Measurements from ENCODE around the gene FHIT. TPM values are rescaled to one million over a fixed set of nuclear protein-coding genes. Genes with fewer than 3 reads are reported as not detected.

Gene FHIT
- total and polyA plus RNA-seq, 7 donors: 0.98 to 10.4 (median 4.0) TPM

DNA sequence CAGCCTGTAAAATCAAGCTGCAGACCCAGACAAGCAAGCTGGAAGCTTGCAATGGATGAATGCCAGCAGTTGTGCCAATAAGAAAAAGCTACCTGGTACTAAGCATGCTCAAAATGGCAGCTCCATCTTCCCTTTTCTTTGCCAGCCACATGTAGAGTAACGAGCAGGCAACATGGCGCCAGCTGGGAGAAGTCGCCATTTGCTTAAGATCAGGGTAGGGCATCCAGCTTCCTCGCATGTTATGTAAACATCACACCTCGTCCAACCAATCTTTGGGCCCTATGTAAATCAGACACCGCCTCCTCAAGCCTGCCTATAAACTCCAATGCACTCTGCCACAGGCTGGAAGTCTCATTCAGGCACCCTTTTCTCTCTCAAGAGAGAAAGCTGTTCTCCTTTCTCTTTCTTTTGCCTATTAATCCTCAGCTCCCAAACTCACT lies 973.9 kb downstream of the FHIT start:
- 93 to 96% (median 96%) methylated on average over 6 of the region's 6 CpGs for WGBS, 3 donors
- no peak overlapping the region for H3K27ac ChIP-seq
- no peak overlapping the region for H3K4me3 ChIP-seq
- no peaks in the 10 kb centered on the region for H3K9me3 ChIP-seq
- ATAC-seq (no peak), DNase-seq (no peak)
- no peaks in the 10 kb centered on the region for H3K36me3 ChIP-seq (ENCODE audit: insufficient read depth in 1 of 2, low read depth in 1 of 2)
- intact Hi-C loops (cut with DNase I): no loop called here
- no peaks in the 10 kb centered on the region for H3K4me1 ChIP-seq
- TF ChIP-seq, protein P1, sequence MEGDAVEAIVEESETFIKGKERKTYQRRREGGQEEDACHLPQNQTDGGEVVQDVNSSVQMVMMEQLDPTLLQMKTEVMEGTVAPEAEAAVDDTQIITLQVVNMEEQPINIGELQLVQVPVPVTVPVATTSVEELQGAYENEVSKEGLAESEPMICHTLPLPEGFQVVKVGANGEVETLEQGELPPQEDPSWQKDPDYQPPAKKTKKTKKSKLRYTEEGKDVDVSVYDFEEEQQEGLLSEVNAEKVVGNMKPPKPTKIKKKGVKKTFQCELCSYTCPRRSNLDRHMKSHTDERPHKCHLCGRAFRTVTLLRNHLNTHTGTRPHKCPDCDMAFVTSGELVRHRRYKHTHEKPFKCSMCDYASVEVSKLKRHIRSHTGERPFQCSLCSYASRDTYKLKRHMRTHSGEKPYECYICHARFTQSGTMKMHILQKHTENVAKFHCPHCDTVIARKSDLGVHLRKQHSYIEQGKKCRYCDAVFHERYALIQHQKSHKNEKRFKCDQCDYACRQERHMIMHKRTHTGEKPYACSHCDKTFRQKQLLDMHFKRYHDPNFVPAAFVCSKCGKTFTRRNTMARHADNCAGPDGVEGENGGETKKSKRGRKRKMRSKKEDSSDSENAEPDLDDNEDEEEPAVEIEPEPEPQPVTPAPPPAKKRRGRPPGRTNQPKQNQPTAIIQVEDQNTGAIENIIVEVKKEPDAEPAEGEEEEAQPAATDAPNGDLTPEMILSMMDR (IDR thresholded peaks at IDR 0.05): no peak
- no peaks in the 10 kb centered on the region for H3K27me3 ChIP-seq (ENCODE audit: insufficient read depth in 3 of 3, low read length in 2 of 3)

DNA sequence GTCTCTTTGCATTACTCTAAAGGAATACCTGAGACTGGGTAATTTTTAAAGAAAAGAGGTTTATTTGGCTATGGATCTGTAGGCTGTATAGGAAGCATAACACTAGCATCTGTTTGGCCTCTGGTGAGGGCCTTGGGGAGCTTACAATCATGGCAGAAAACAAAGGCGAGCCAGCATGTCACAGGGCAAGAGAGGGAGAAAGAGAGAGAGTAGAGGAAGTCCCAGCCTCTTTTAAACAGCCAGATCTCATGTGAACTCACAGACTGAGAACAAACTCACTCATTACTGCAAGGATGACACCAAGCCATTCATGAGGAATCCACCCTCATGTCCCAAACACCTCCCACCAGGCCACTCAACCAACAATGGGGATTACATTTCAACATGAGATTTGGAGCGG lies 974.6 kb downstream of the FHIT start:
- WGBS, 3 donors: 64 to 92% (median 89%) methylated on average over 2 of the region's 2 CpGs
- Histone ChIP-seq H3K4me3 (no peak overlapping the region), H3K36me3 (ENCODE audit: insufficient read depth in 1 of 2, low read depth in 1 of 2) (no peaks in the 10 kb centered on the region), H3K27ac (no peak overlapping the region), H3K9me3 (no peaks in the 10 kb centered on the region), H3K4me1 (no peaks in the 10 kb centered on the region), H3K27me3 (ENCODE audit: insufficient read depth in 3 of 3, low read length in 2 of 3) (no peaks in the 10 kb centered on the region)
- intact Hi-C loops (cut with DNase I): no loop called here
- TF ChIP-seq, protein P1 (IDR thresholded peaks at IDR 0.05): no peak
- ATAC-seq (no peak), DNase-seq (no peak)

DNA sequence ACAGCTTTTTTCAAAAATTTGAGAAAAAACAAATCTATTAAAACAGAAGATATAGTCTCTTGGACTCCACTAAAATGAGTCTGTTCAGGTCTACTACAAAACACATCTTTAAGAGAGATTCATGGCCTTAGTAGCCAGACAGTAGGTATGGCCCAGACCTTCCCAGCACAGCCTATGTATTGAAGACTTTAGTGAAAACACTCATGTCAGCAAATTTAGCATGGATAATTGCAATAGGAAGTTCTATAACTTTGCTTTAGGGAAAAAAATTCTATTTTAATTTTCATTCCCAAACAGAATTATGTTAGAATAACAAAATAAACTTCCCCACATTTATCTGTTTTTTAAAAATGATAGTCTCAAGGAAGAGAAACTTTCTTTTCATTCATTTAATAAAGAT lies 976.6 kb downstream of the FHIT start:
- H3K4me1 ChIP-seq: no peaks in the 10 kb centered on the region
- H3K36me3 ChIP-seq (ENCODE audit: insufficient read depth in 1 of 2, low read depth in 1 of 2): no peaks in the 10 kb centered on the region
- no peaks in the 10 kb centered on the region for H3K9me3 ChIP-seq
- ATAC-seq: no peak
- H3K27ac ChIP-seq: no peak overlapping the region
- DNase-seq: no peak
- H3K27me3 ChIP-seq (ENCODE audit: insufficient read depth in 3 of 3, low read length in 2 of 3): no peaks in the 10 kb centered on the region
- intact Hi-C loops (cut with DNase I): no loop called here
- TF ChIP-seq, protein P1 (IDR thresholded peaks at IDR 0.05): no peak
- no peak overlapping the region for H3K4me3 ChIP-seq

- Histone ChIP-seq H3K27me3 (ENCODE audit: insufficient read depth in 3 of 3, low read length in 2 of 3) (no peaks in the 10 kb centered on the region), H3K9me3 (no peaks in the 10 kb centered on the region), H3K4me1 (no peaks in the 10 kb centered on the region), H3K4me3 (no peak overlapping the region), H3K36me3 (ENCODE audit: insufficient read depth in 1 of 2, low read depth in 1 of 2) (no peaks in the 10 kb centered on the region), H3K27ac (no peak overlapping the region)
- TF ChIP-seq, protein P1 (IDR thresholded peaks at IDR 0.05): no peak
- DNase-seq (no peak), ATAC-seq (no peak)
- 90 to 95% (median 93%) methylated on average over 2 of the region's 2 CpGs for WGBS, 3 donors
- intact Hi-C loops (cut with DNase I): no loop called here
Observed at GRCh38 chr3:60274098-60274497, 977.2 kb downstream of the FHIT start.

DNA sequence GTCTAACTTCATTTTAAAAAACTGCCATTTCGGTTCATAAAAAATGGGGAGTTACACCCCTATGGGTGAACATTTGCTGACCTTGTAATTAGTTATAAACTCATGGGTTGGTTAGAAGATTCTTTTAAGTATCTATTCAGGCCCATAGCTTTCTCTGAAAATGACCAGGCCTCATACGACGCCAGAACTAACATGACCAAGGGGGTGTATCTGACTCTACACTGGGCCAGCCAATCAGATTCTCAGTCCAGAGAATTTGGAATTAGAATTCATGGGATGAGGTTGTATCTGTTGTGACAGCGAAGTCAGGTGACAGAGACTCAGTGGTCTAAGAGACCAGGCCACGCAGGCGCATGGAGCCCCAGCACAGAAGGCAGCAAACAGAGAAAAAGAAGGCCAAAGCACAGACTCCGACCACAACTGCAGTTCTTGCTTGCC lies 981.4 kb downstream of the FHIT start:
- DNase-seq (no peak), ATAC-seq (no peak)
- H3K4me1 ChIP-seq: no peaks in the 10 kb centered on the region
- WGBS, 3 donors: 87 to 97% (median 93%) methylated on average over 7 of the region's 7 CpGs
- H3K9me3 ChIP-seq: no peaks in the 10 kb centered on the region
- no peaks in the 10 kb centered on the region for H3K27me3 ChIP-seq (ENCODE audit: insufficient read depth in 3 of 3, low read length in 2 of 3)
- H3K4me3 ChIP-seq: no peak overlapping the region
- TF ChIP-seq, protein P1 (IDR thresholded peaks at IDR 0.05): no peak
- intact Hi-C loops (cut with DNase I): no loop called here
- no peak overlapping the region for H3K27ac ChIP-seq
- H3K36me3 ChIP-seq (ENCODE audit: insufficient read depth in 1 of 2, low read depth in 1 of 2): no peaks in the 10 kb centered on the region

Data from psoas muscle (tissue), 8 donors.